ENCODE data around the gene CELA2A.
"Not testable (repeated sequence)": the region's sequence is repeated elsewhere in the genome, so short reads cannot be mapped to it uniquely, and the experiment has no call there.

CELA2A gene

GRCh38 chr1:15425521-15425920 lies 31.0 kb upstream of the CELA2A start:
- DNase-seq = no peak
- H3K9me3 ChIP-seq (ENCODE audit: control insufficient read depth, low read length) = no peaks in the 10 kb centered on the region
- no peak overlapping the region for H3K27ac ChIP-seq (ENCODE audit: insufficient read depth, low read length, poor library complexity, severe bottlenecking)
- peaks cover 52% of the 10 kb centered on the region for H3K36me3 ChIP-seq (ENCODE audit: control insufficient read depth, insufficient read depth, low read length)
- H3K27me3 ChIP-seq (replicated peaks; ENCODE audit: control insufficient read depth, insufficient read depth, low read length, poor library complexity, severe bottlenecking) = no peaks in the 10 kb centered on the region
- H3K4me1 ChIP-seq (ENCODE audit: control insufficient read depth, insufficient read depth, low read length, poor library complexity, severe bottlenecking) = no peaks in the 10 kb centered on the region
- H3K4me3 ChIP-seq (ENCODE audit: insufficient read depth, low read depth, low read length, poor library complexity, severe bottlenecking) = no peak overlapping the region

- H3K36me3 ChIP-seq (ENCODE audit: control insufficient read depth, insufficient read depth, low read length) = peaks cover 49% of the 10 kb centered on the region
- no peak for DNase-seq
- no peak overlapping the region for H3K4me3 ChIP-seq (ENCODE audit: insufficient read depth, low read depth, low read length, poor library complexity, severe bottlenecking)
- H3K27ac ChIP-seq (ENCODE audit: insufficient read depth, low read length, poor library complexity, severe bottlenecking) = no peak overlapping the region
- no peaks in the 10 kb centered on the region for H3K27me3 ChIP-seq (replicated peaks; ENCODE audit: control insufficient read depth, insufficient read depth, low read length, poor library complexity, severe bottlenecking)
- H3K4me1 ChIP-seq (ENCODE audit: control insufficient read depth, insufficient read depth, low read length, poor library complexity, severe bottlenecking) = no peaks in the 10 kb centered on the region
- no peaks in the 10 kb centered on the region for H3K9me3 ChIP-seq (ENCODE audit: control insufficient read depth, low read length)
Observed at GRCh38 chr1:15425958-15426357, 30.6 kb upstream of the CELA2A start.

GRCh38 chr1:15426492-15427279 lies 29.8 kb upstream of the CELA2A start:
- Histone ChIP-seq H3K4me1 (ENCODE audit: control insufficient read depth, insufficient read depth, low read length, poor library complexity, severe bottlenecking) (no peaks in the 10 kb centered on the region), H3K9me3 (ENCODE audit: control insufficient read depth, low read length) (no peaks in the 10 kb centered on the region), H3K27me3 (replicated peaks; ENCODE audit: control insufficient read depth, insufficient read depth, low read length, poor library complexity, severe bottlenecking) (no peaks in the 10 kb centered on the region), H3K27ac (ENCODE audit: insufficient read depth, low read length, poor library complexity, severe bottlenecking) (no peak overlapping the region), H3K36me3 (ENCODE audit: control insufficient read depth, insufficient read depth, low read length) (peaks cover 44% of the 10 kb centered on the region), H3K4me3 (ENCODE audit: insufficient read depth, low read depth, low read length, poor library complexity, severe bottlenecking) (no peak overlapping the region)
- DNase-seq = no peak

GRCh38 chr1:15427280-15427666 lies 29.3 kb upstream of the CELA2A start:
- Histone ChIP-seq H3K27me3 (replicated peaks; ENCODE audit: control insufficient read depth, insufficient read depth, low read length, poor library complexity, severe bottlenecking) (no peaks in the 10 kb centered on the region), H3K27ac (ENCODE audit: insufficient read depth, low read length, poor library complexity, severe bottlenecking) (no peak overlapping the region), H3K36me3 (ENCODE audit: control insufficient read depth, insufficient read depth, low read length) (peaks cover 44% of the 10 kb centered on the region), H3K9me3 (ENCODE audit: control insufficient read depth, low read length) (no peaks in the 10 kb centered on the region), H3K4me3 (ENCODE audit: insufficient read depth, low read depth, low read length, poor library complexity, severe bottlenecking) (no peak overlapping the region), H3K4me1 (ENCODE audit: control insufficient read depth, insufficient read depth, low read length, poor library complexity, severe bottlenecking) (no peaks in the 10 kb centered on the region)
- DNase-seq = no peak

- H3K27me3 ChIP-seq (replicated peaks; ENCODE audit: control insufficient read depth, insufficient read depth, low read length, poor library complexity, severe bottlenecking); H3K27ac ChIP-seq (ENCODE audit: insufficient read depth, low read length, poor library complexity, severe bottlenecking); H3K4me1 ChIP-seq (ENCODE audit: control insufficient read depth, insufficient read depth, low read length, poor library complexity, severe bottlenecking); H3K4me3 ChIP-seq (ENCODE audit: insufficient read depth, low read depth, low read length, poor library complexity, severe bottlenecking); H3K9me3 ChIP-seq (ENCODE audit: control insufficient read depth, low read length); DNase-seq: not testable (repeated sequence)
- peaks cover 44% of the 10 kb centered on the region for H3K36me3 ChIP-seq (ENCODE audit: control insufficient read depth, insufficient read depth, low read length)
Observed at GRCh38 chr1:15428252-15428651, 28.3 kb upstream of the CELA2A start.

GRCh38 chr1:15428815-15429435 lies 27.6 kb upstream of the CELA2A start:
- Histone ChIP-seq H3K4me3 (ENCODE audit: insufficient read depth, low read depth, low read length, poor library complexity, severe bottlenecking) (no peak overlapping the region), H3K4me1 (ENCODE audit: control insufficient read depth, insufficient read depth, low read length, poor library complexity, severe bottlenecking) (no peaks in the 10 kb centered on the region), H3K27ac (ENCODE audit: insufficient read depth, low read length, poor library complexity, severe bottlenecking) (no peak overlapping the region), H3K36me3 (ENCODE audit: control insufficient read depth, insufficient read depth, low read length) (peaks cover 44% of the 10 kb centered on the region), H3K27me3 (replicated peaks; ENCODE audit: control insufficient read depth, insufficient read depth, low read length, poor library complexity, severe bottlenecking) (no peaks in the 10 kb centered on the region), H3K9me3 (ENCODE audit: control insufficient read depth, low read length) (no peaks in the 10 kb centered on the region)
- no peak for DNase-seq

GRCh38 chr1:15429701-15430149 lies 26.8 kb upstream of the CELA2A start:
- no peak overlapping the region for H3K27ac ChIP-seq (ENCODE audit: insufficient read depth, low read length, poor library complexity, severe bottlenecking)
- H3K4me1 ChIP-seq (ENCODE audit: control insufficient read depth, insufficient read depth, low read length, poor library complexity, severe bottlenecking) = no peaks in the 10 kb centered on the region
- H3K9me3 ChIP-seq (ENCODE audit: control insufficient read depth, low read length) = no peaks in the 10 kb centered on the region
- peaks cover 37% of the 10 kb centered on the region for H3K36me3 ChIP-seq (ENCODE audit: control insufficient read depth, insufficient read depth, low read length)
- no peak for DNase-seq
- no peak overlapping the region for H3K4me3 ChIP-seq (ENCODE audit: insufficient read depth, low read depth, low read length, poor library complexity, severe bottlenecking)
- no peaks in the 10 kb centered on the region for H3K27me3 ChIP-seq (replicated peaks; ENCODE audit: control insufficient read depth, insufficient read depth, low read length, poor library complexity, severe bottlenecking)

- no peaks in the 10 kb centered on the region for H3K4me1 ChIP-seq (ENCODE audit: control insufficient read depth, insufficient read depth, low read length, poor library complexity, severe bottlenecking)
- peaks cover 30% of the 10 kb centered on the region for H3K36me3 ChIP-seq (ENCODE audit: control insufficient read depth, insufficient read depth, low read length)
- H3K4me3 ChIP-seq (ENCODE audit: insufficient read depth, low read depth, low read length, poor library complexity, severe bottlenecking) = no peak overlapping the region
- peak; percentile 49 to 55 (median 54) for DNase-seq
- H3K9me3 ChIP-seq (ENCODE audit: control insufficient read depth, low read length) = no peaks in the 10 kb centered on the region
- H3K27me3 ChIP-seq (replicated peaks; ENCODE audit: control insufficient read depth, insufficient read depth, low read length, poor library complexity, severe bottlenecking) = no peaks in the 10 kb centered on the region
- H3K27ac ChIP-seq (ENCODE audit: insufficient read depth, low read length, poor library complexity, severe bottlenecking) = peak overlapping the region; percentile 46
Observed at GRCh38 chr1:15430787-15431570, 25.6 kb upstream of the CELA2A start.

- no peaks in the 10 kb centered on the region for H3K4me1 ChIP-seq (ENCODE audit: control insufficient read depth, insufficient read depth, low read length, poor library complexity, severe bottlenecking)
Observed at GRCh38 chr1:15431571-15431948, 25.0 kb upstream of the CELA2A start.

GRCh38 chr1:15432324-15432723 lies 24.2 kb upstream of the CELA2A start:
- Histone ChIP-seq H3K4me3 (ENCODE audit: insufficient read depth, low read depth, low read length, poor library complexity, severe bottlenecking) (no peak overlapping the region), H3K27me3 (replicated peaks; ENCODE audit: control insufficient read depth, insufficient read depth, low read length, poor library complexity, severe bottlenecking) (no peaks in the 10 kb centered on the region), H3K4me1 (ENCODE audit: control insufficient read depth, insufficient read depth, low read length, poor library complexity, severe bottlenecking) (no peaks in the 10 kb centered on the region), H3K27ac (ENCODE audit: insufficient read depth, low read length, poor library complexity, severe bottlenecking) (no peak overlapping the region), H3K9me3 (ENCODE audit: control insufficient read depth, low read length) (no peaks in the 10 kb centered on the region), H3K36me3 (ENCODE audit: control insufficient read depth, insufficient read depth, low read length) (peaks cover 24% of the 10 kb centered on the region)
- no peak for DNase-seq

More at GRCh38 chr1:15431571-15431948, 25.0 kb upstream of the CELA2A start:
- Histone ChIP-seq H3K27ac (ENCODE audit: insufficient read depth, low read length, poor library complexity, severe bottlenecking) (no peak overlapping the region), H3K27me3 (replicated peaks; ENCODE audit: control insufficient read depth, insufficient read depth, low read length, poor library complexity, severe bottlenecking) (no peaks in the 10 kb centered on the region), H3K4me3 (ENCODE audit: insufficient read depth, low read depth, low read length, poor library complexity, severe bottlenecking) (no peak overlapping the region), H3K36me3 (ENCODE audit: control insufficient read depth, insufficient read depth, low read length) (peaks cover 25% of the 10 kb centered on the region), H3K9me3 (ENCODE audit: control insufficient read depth, low read length) (no peaks in the 10 kb centered on the region)
- DNase-seq = no peak
